Natural killer cell (primary cell): ENCODE measurements around the gene OR2A25. TPM values are rescaled to one million over a fixed set of nuclear protein-coding genes. Genes with fewer than 3 reads are reported as not detected.
"Not testable (repeated sequence)": the region's sequence is repeated elsewhere in the genome, so short reads cannot be mapped to it uniquely, and the experiment has no call there.

Experiments used
- ATAC-seq, 3 donors: fragments of 150-1000 bp in 2 of 3; fragments of 200-7000 bp in 1 of 3; cut with Tn5 transposase; 1 replicate in 1 of 3; 2 replicates in 2 of 3; pipeline ENCODE4 v1.10.0; 2021; ENCODE audit warnings: mild to moderate bottlenecking in 2 of 3, moderate library complexity in 2 of 3
- DNase-seq, 2 donors: peaks; one replicate each; pipeline versions ENCODE4 v3.0.0 to v3.0.0-alpha.2; 2013 to 2021; ENCODE audit warnings: mixed read lengths in 1 of 2
- H3K27ac ChIP-seq: one replicate; pipeline ENCODE4 v1.5.1; 2013; ENCODE audit warnings: mild to moderate bottlenecking, low read length
- H3K27me3 ChIP-seq: one replicate; pipeline ENCODE4 v1.6.1; 2013; ENCODE audit warnings: low read length; ENCODE audit not compliant: control insufficient read depth, insufficient read depth
- H3K36me3 ChIP-seq: one replicate; pipeline ENCODE4 v1.6.1; 2013; ENCODE audit warnings: low read length; ENCODE audit not compliant: control insufficient read depth, insufficient read depth
- H3K4me1 ChIP-seq: one replicate; pipeline ENCODE4 v1.6.1; 2013; ENCODE audit warnings: low read length; ENCODE audit not compliant: control insufficient read depth, insufficient read depth
- H3K4me3 ChIP-seq: one replicate; pipeline ENCODE4 v1.5.1; 2013; ENCODE audit warnings: low read length
- H3K9me3 ChIP-seq: one replicate; pipeline ENCODE4 v1.6.1; 2013; ENCODE audit warnings: low read length; ENCODE audit not compliant: control insufficient read depth, insufficient read depth
- H3K27ac Mint-ChIP-seq, 2 donors: one replicate each; pipeline ENCODE4 v1.8.0; 2022; ENCODE audit warnings: mild to moderate bottlenecking in 2 of 2, mixed read lengths in 2 of 2, moderate library complexity in 1 of 2
- H3K27me3 Mint-ChIP-seq, 2 donors: one replicate each; pipeline ENCODE4 v1.8.0; 2022; ENCODE audit warnings: low read depth in 2 of 2, mixed read lengths in 2 of 2
- H3K36me3 Mint-ChIP-seq: one replicate; pipeline ENCODE4 v1.8.0; 2022; ENCODE audit warnings: mixed read lengths
- H3K4me1 Mint-ChIP-seq, 2 donors: one replicate each; pipeline ENCODE4 v1.8.0; 2022; ENCODE audit warnings: mixed read lengths in 2 of 2
- H3K4me3 Mint-ChIP-seq: one replicate; pipeline ENCODE4 v1.8.0; 2022; ENCODE audit warnings: mild to moderate bottlenecking, moderate library complexity, mixed read lengths
- H3K9me3 Mint-ChIP-seq, 2 donors: one replicate each; pipeline ENCODE4 v1.8.0; 2022; ENCODE audit warnings: mixed read lengths in 2 of 2
- WGBS: methylation state at CpG from one replicate; pipeline ENCODE4 v1.1.7; 2013; ENCODE audit warnings: missing lambda C conversion rate; ENCODE audit not compliant: insufficient coverage; 5-methylcytosine and 5-hydroxymethylcytosine counted together
- intact Hi-C: fragments of 100-400 bp; cut with micrococcal nuclease; formaldehyde crosslinking; loops from one replicate; pipeline ENCODE4 v1.14.2; 2022
- total RNA-seq, 4 donors: library from RNA; stranded (reverse); fragments of 120-200 nt in 1 of 4; gene quantifications; one replicate each; pipeline versions ENCODE4 v1.2.3 to v1.2.4, GENCODE V29; 2013 to 2022
- TF ChIP-seq, protein P1 (sequence below): fragments of 200-600 bp; IDR thresholded peaks from one replicate; pipeline ENCODE4 v1.8.0; 2022; ENCODE audit warnings: antibody characterized with exemption

The OR2A25 gene
- total RNA-seq, 3 donors from 2014 or later (not counting 1 experiment from before 2014, with no cell fraction given), result not detected

DNA sequence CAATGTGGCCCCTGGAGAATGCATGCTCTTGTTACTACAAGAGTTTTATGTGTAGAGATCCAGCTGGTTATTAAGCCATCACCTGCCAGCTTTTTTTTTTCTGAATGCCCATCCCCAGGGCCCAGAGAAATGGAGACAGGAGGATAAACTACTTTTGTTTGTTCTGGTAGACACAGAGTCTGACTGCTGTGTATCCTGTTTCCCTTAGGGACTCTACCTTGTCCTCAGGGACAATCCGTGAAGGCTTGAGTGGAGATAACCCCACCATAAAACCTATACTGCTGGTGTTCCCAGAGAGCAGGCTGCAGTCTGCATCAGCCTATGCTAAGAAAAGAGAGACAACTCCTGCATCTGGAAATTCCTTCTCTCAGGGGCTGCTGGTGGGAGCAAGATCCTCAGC, 21.0 kb upstream of the OR2A25 start, which contains the start of gene OR2A5:
OR2A5 (plus strand) TSS at position 301 of the 400 bp plus-strand sequence. CDS start 1,454 bp downstream, outside the sequence.
- WGBS, result 88% methylated on average over 1 of the region's 1 CpG
- intact Hi-C loops, result no loop called here
- TF ChIP-seq, protein P1, sequence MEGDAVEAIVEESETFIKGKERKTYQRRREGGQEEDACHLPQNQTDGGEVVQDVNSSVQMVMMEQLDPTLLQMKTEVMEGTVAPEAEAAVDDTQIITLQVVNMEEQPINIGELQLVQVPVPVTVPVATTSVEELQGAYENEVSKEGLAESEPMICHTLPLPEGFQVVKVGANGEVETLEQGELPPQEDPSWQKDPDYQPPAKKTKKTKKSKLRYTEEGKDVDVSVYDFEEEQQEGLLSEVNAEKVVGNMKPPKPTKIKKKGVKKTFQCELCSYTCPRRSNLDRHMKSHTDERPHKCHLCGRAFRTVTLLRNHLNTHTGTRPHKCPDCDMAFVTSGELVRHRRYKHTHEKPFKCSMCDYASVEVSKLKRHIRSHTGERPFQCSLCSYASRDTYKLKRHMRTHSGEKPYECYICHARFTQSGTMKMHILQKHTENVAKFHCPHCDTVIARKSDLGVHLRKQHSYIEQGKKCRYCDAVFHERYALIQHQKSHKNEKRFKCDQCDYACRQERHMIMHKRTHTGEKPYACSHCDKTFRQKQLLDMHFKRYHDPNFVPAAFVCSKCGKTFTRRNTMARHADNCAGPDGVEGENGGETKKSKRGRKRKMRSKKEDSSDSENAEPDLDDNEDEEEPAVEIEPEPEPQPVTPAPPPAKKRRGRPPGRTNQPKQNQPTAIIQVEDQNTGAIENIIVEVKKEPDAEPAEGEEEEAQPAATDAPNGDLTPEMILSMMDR, result no peak

DNA sequence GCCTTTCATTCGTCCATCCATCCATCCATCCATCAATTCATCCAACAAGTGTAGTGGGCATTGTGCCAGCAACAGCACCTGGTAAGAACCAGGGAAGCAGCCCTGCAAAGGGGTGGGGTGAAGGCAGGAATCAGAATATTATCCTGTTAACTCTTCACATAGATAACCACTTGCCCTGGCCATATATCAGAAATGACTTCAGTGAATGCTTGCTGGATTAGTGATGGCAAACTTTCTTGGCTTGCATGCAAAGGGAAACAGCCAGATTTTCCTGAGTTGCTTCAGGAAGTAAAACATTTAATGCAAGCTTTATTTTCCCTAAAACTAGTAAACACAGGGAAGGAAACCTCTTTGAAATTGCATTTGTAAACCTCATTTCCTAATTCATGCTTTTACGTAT, 20.1 kb upstream of the OR2A25 start:
- Histone ChIP-seq H3K27me3 (no peaks in the 10 kb centered on the region), H3K4me3 (no peak overlapping the region), H3K36me3 (no peaks in the 10 kb centered on the region), H3K27ac (no peak overlapping the region), H3K9me3 (no peaks in the 10 kb centered on the region), H3K4me1 (no peaks in the 10 kb centered on the region)
- no CpG with 5 or more reads among the region's 2 CpGs for WGBS
- ATAC-seq, result no peak
- no peak overlapping the region for H3K27ac Mint-ChIP-seq
- H3K9me3 Mint-ChIP-seq, result peaks cover 0 to 3% of the 10 kb centered on the region in 2 donors
- intact Hi-C loops, result no loop called here
- H3K4me1 Mint-ChIP-seq, result no peaks in the 10 kb centered on the region
- H3K27me3 Mint-ChIP-seq, result peaks cover 4 to 12% of the 10 kb centered on the region in 2 donors
- TF ChIP-seq, protein P1, result no peak
- H3K4me3 Mint-ChIP-seq, result no peak overlapping the region
- no peak for DNase-seq
- H3K36me3 Mint-ChIP-seq, result no peaks in the 10 kb centered on the region

More for the DNA sequence above, 21.0 kb upstream of the OR2A25 start, which contains the start of gene OR2A5:
- Mint-ChIP-seq H3K9me3 (peaks cover 0 to 3% of the 10 kb centered on the region in 2 donors), H3K36me3 (no peaks in the 10 kb centered on the region), H3K4me3 (no peak within 1 kb of the TSS), H3K27me3 (peaks cover 4 to 12% of the 10 kb centered on the region in 2 donors), H3K27ac (no peak within 1 kb of the TSS), H3K4me1 (no peaks in the 10 kb centered on the region)
- DNase-seq (no peak), ATAC-seq (no peak)
- Histone ChIP-seq H3K27ac (no peak within 1 kb of the TSS), H3K36me3 (no peaks in the 10 kb centered on the region), H3K4me3 (no peak within 1 kb of the TSS), H3K4me1 (no peaks in the 10 kb centered on the region), H3K27me3 (no peaks in the 10 kb centered on the region), H3K9me3 (no peaks in the 10 kb centered on the region)

GRCh38 chr7:144050093-144050492, 19.5 kb upstream of the OR2A25 start:
- Mint-ChIP-seq H3K4me3 (no peak overlapping the region), H3K27me3 (peaks cover 4 to 12% of the 10 kb centered on the region in 2 donors), H3K4me1 (no peaks in the 10 kb centered on the region), H3K27ac (no peak overlapping the region), H3K9me3 (peaks cover 0 to 3% of the 10 kb centered on the region in 2 donors), H3K36me3 (no peaks in the 10 kb centered on the region)
- intact Hi-C loops, result no loop called here
- 86% methylated on average over 3 of the region's 3 CpGs for WGBS
- no peaks in the 10 kb centered on the region for H3K27me3 ChIP-seq
- TF ChIP-seq, protein P1, result no peak
- H3K36me3 ChIP-seq, result no peaks in the 10 kb centered on the region
- no peaks in the 10 kb centered on the region for H3K9me3 ChIP-seq
- no peak overlapping the region for H3K4me3 ChIP-seq
- H3K27ac ChIP-seq, result no peak overlapping the region
- ATAC-seq (no peak), DNase-seq (no peak)
- no peaks in the 10 kb centered on the region for H3K4me1 ChIP-seq

GRCh38 chr7:144050884-144051283, 18.7 kb upstream of the OR2A25 start:
- H3K36me3 Mint-ChIP-seq, H3K9me3 Mint-ChIP-seq: not testable (repeated sequence)

More at GRCh38 chr7:144050884-144051283, 18.7 kb upstream of the OR2A25 start:
- H3K4me3 Mint-ChIP-seq, intact Hi-C loops, H3K4me1 Mint-ChIP-seq, H3K9me3 ChIP-seq, DNase-seq, H3K36me3 ChIP-seq, H3K27me3 ChIP-seq, H3K27ac Mint-ChIP-seq, H3K27ac ChIP-seq, ATAC-seq, H3K4me3 ChIP-seq, H3K4me1 ChIP-seq: not testable (repeated sequence)
- H3K27me3 Mint-ChIP-seq, result peaks cover 7 to 12% of the 10 kb centered on the region in 2 donors
- WGBS, result 89% methylated on average over 8 of the region's 8 CpGs
